IPS DF 19.7 (cell line): ENCODE results near the gene CASR.

Experiments used
- DNase-seq: peaks from one replicate; pipeline ENCODE4 v3.0.0-alpha.2; 2013; ENCODE audit warnings: low read depth, low spot score

The CASR gene

GRCh38 chr3:122305818-122306621, 122.6 kb downstream of the CASR start:
- no peak for DNase-seq

GRCh38 chr3:122306622-122306953, 123.1 kb downstream of the CASR start:
- no peak for DNase-seq

- no peak for DNase-seq
Observed at GRCh38 chr3:122307094-122307687, 123.7 kb downstream of the CASR start.

- DNase-seq: no peak
Observed at GRCh38 chr3:122307976-122308375, 124.5 kb downstream of the CASR start.

- DNase-seq: no peak
Observed at GRCh38 chr3:122310361-122310760, 126.9 kb downstream of the CASR start.

GRCh38 chr3:122312826-122313225, 129.4 kb downstream of the CASR start:
- DNase-seq: no peak

GRCh38 chr3:122313281-122313680, 129.8 kb downstream of the CASR start:
- no peak for DNase-seq

GRCh38 chr3:122314228-122314876, 130.9 kb downstream of the CASR start:
- no peak for DNase-seq

GRCh38 chr3:122315619-122316018, 132.2 kb downstream of the CASR start:
- peak; percentile 33 for DNase-seq

- no peak for DNase-seq
Observed at GRCh38 chr3:122316368-122316767, 132.9 kb downstream of the CASR start.

- DNase-seq: no peak
Observed at GRCh38 chr3:122318620-122319019, 135.2 kb downstream of the CASR start.

GRCh38 chr3:122322095-122323075, 138.9 kb downstream of the CASR start:
- no peak for DNase-seq

- no peak for DNase-seq
Observed at GRCh38 chr3:122324871-122325323, 141.4 kb downstream of the CASR start, which contains the start of gene CSTA. Gene CSTA (plus strand): TSS chr3:122325248. CDS start chr3:122325293, 45 bp downstream.

GRCh38 chr3:122325769-122326168, 142.3 kb downstream of the CASR start:
- no peak for DNase-seq

- DNase-seq: no peak
Observed at GRCh38 chr3:122331886-122332285, 148.4 kb downstream of the CASR start.

- DNase-seq: no peak
Observed at GRCh38 chr3:122332551-122332950, 149.1 kb downstream of the CASR start.
